Activated naive CD8-positive, alpha-beta T cell treated with anti-CD3 and anti-CD28 coated beads, Interleukin-2, amount 50 U/mL, for 24 hours (primary cell): ENCODE measurements around the gene ELAC2.
"Not testable (repeated sequence)": the region's sequence is repeated elsewhere in the genome, so short reads cannot be mapped to it uniquely, and the experiment has no call there.

Experiments used
- ATAC-seq: fragments of 150-1000 bp; cut with Tn5 transposase; one replicate; pipeline ENCODE4 v1.10.0; 2021
- DNase-seq: peaks from one replicate; pipeline ENCODE4 v3.0.0; 2021
- H3K27ac Mint-ChIP-seq: one replicate; pipeline ENCODE4 v1.8.0; 2021; ENCODE audit warnings: mild to moderate bottlenecking, mixed read lengths
- H3K27me3 Mint-ChIP-seq: one replicate; pipeline ENCODE4 v1.8.0; 2021; ENCODE audit warnings: mixed read lengths
- H3K36me3 Mint-ChIP-seq: one replicate; pipeline ENCODE4 v1.8.0; 2021; ENCODE audit warnings: low read depth, mixed read lengths
- H3K4me1 Mint-ChIP-seq: one replicate; pipeline ENCODE4 v1.8.0; 2021; ENCODE audit warnings: mixed read lengths
- H3K4me3 Mint-ChIP-seq: one replicate; pipeline ENCODE4 v1.8.0; 2021; ENCODE audit warnings: mild to moderate bottlenecking, moderate library complexity, mixed read lengths
- H3K9me3 Mint-ChIP-seq: one replicate; pipeline ENCODE4 v1.8.0; 2021; ENCODE audit warnings: mixed read lengths

ELAC2 gene

GRCh38 chr17:12987120-12987519 is 30.7 kb downstream of the ELAC2 start:
- Mint-ChIP-seq H3K4me3 (no peak overlapping the region), H3K27me3 (no peaks in the 10 kb centered on the region), H3K36me3 (peaks cover 26% of the 10 kb centered on the region), H3K27ac (no peak overlapping the region), H3K9me3 (no peaks in the 10 kb centered on the region), H3K4me1 (peaks cover 4% of the 10 kb centered on the region)
- ATAC-seq (no peak), DNase-seq (no peak)

DNA sequence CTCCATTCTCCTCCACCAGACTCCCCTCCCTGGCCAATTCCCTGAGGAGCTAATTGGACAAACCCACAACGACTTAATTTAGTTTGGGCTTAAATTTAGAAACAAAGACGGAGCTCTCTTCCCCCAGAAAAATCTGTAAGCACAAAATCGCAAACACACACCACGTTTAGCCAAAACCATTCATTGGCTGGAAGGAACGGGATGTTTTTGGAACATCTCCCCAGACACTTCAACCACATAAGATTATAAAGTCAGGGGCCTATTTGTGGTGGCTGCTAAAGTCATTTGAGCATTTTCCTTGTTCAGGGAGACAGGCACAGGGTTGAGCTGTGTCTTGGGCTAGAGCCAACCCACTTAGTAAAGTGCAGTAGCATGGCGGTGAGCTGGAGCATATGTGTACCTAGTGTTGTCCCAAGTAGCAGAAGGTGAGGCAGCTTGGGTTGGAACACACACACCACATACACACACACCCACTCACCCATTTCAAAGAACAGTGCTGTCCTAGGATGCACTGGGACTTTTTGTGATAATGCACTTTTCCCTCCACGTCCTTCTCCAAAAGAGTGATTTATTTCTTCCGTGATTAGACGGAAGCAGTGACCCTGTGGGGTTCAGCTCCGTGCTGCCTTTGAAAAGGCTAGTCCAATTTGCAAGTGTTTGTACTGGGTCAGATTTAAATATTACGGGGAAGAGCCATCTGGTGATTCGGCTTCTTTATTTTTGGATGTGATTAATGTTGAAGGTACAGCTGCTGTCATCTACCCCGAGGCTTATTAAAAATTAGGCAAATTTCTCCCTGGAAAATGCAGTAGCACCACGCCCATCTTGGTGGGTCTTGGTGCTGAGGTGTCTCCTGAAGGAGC is 32.2 kb downstream of the ELAC2 start:
- no peak overlapping the region for H3K4me3 Mint-ChIP-seq
- peaks cover 13% of the 10 kb centered on the region for H3K36me3 Mint-ChIP-seq
- ATAC-seq = no peak
- DNase-seq = no peak
- no peak overlapping the region for H3K27ac Mint-ChIP-seq
- H3K4me1 Mint-ChIP-seq = peaks cover 4% of the 10 kb centered on the region
- H3K27me3 Mint-ChIP-seq = no peaks in the 10 kb centered on the region
- no peaks in the 10 kb centered on the region for H3K9me3 Mint-ChIP-seq

GRCh38 chr17:12983991-12984884 is 33.6 kb downstream of the ELAC2 start:
- H3K27ac Mint-ChIP-seq = no peak overlapping the region
- peaks cover 4% of the 10 kb centered on the region for H3K4me1 Mint-ChIP-seq
- ATAC-seq (no peak), DNase-seq (no peak)
- H3K36me3 Mint-ChIP-seq = peaks cover 1% of the 10 kb centered on the region
- H3K4me3 Mint-ChIP-seq = no peak overlapping the region
- H3K9me3 Mint-ChIP-seq = no peaks in the 10 kb centered on the region
- no peaks in the 10 kb centered on the region for H3K27me3 Mint-ChIP-seq

DNA sequence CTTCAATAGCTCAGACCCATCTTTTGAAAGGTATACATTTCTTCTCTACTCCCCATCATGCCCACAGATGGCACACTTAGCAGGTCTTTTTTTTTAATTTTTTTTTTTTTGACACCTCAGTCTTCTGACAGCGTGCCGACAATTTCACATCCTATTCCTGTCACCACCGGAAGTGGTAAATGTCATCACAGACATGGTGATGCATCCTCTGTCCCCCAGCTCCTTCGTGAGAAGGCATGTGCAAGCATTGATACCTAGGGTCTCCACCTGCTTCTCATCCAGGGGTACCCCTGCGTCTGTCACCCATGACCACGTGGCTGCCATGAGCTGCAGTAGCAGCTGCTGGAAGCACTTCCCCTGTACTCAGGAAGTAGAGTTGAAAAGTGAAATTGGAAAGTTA is 35.6 kb downstream of the ELAC2 start:
- Mint-ChIP-seq H3K4me1 (peaks cover 4% of the 10 kb centered on the region), H3K27ac (no peak overlapping the region), H3K27me3 (peaks cover 3% of the 10 kb centered on the region), H3K36me3 (no peaks in the 10 kb centered on the region), H3K4me3 (no peak overlapping the region), H3K9me3 (no peaks in the 10 kb centered on the region)
- ATAC-seq (no peak), DNase-seq (no peak)

DNA sequence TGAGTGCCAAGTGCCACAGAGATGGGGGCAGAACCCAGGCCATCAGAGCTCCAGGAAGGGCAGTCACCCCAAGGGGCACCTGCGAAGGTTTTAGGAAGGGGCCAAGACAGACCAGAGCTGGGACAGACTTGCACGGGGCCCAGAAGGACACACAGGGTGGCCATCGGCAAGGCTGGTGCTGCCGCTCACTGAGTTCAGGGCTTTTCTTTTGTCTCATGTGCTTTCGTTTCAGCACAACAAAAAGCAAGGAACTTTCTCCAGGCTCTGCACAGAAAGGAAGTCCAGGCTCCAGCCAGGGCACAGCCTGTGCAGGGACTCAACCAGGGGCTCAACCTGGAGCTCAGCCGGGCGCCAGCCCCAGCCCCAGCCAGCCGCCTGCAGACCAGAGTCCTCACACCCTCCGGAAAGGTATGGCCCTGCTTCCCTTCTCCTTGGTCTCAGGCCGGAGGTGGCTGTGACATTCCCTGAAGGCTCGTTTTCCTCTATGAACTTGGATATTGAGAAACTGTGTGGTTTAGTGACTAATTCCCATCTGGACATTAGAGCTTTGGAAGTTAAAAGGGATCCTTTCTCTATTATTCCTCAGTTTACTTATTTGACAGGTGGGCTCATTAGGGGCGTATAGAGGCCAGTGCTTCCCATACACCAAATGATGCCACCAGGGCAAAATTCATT is 37.9 kb downstream of the ELAC2 start:
- Mint-ChIP-seq H3K9me3 (no peaks in the 10 kb centered on the region), H3K36me3 (no peaks in the 10 kb centered on the region), H3K27ac (no peak overlapping the region), H3K4me1 (peaks cover 4% of the 10 kb centered on the region), H3K27me3 (peaks cover 8% of the 10 kb centered on the region), H3K4me3 (no peak overlapping the region)
- ATAC-seq = no peak
- no peak for DNase-seq

DNA sequence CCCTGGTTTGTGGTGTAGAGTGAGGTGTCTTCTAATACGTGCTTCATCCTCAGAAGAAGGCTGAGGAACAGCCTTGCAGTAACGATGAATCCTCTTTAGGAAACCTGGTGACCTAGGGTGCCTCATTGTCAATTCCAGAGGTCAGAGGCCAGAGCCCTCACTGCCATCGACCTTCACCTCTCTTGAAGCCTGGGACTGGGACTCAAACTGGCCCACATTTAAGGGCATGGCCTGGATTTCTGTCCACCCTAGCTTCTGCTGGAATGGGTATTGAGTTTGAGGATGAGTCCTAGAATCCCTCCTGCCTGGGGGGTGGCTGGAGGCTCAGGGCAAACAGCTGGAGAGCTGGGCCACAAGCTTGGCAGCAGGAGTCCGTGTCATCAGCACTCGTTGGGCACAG is 38.6 kb downstream of the ELAC2 start:
- no peak for ATAC-seq
- Mint-ChIP-seq H3K4me1 (peaks cover 4% of the 10 kb centered on the region), H3K27ac (no peak overlapping the region), H3K4me3 (no peak overlapping the region), H3K36me3 (no peaks in the 10 kb centered on the region), H3K27me3 (peaks cover 11% of the 10 kb centered on the region), H3K9me3 (no peaks in the 10 kb centered on the region)
- no peak for DNase-seq

DNA sequence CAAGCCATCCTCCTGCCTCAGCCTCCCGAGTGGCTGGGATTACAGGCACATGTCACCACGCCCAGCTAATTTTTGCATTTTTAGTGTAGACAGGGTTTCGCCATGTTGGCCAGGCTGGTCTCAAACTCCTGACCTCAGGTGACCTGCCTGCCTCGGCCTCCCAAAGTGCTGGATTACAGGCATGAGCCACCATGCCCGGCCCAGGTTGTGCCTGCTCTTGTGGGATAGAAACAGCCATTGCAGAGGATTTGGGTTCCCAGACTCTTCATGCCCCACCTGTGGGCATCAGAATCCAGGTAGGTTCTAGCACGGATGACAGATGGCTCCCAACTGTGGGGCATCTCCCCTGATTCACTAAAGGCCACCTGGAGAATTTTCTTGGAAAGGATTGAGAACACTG is 39.0 kb downstream of the ELAC2 start:
- H3K36me3 Mint-ChIP-seq, DNase-seq, H3K9me3 Mint-ChIP-seq, ATAC-seq, H3K4me1 Mint-ChIP-seq, H3K27ac Mint-ChIP-seq, H3K4me3 Mint-ChIP-seq: not testable (repeated sequence)
- H3K27me3 Mint-ChIP-seq = peaks cover 13% of the 10 kb centered on the region

- no peak for DNase-seq
- no peaks in the 10 kb centered on the region for H3K36me3 Mint-ChIP-seq
- H3K27ac Mint-ChIP-seq = no peak overlapping the region
- peaks cover 19% of the 10 kb centered on the region for H3K27me3 Mint-ChIP-seq
- no peaks in the 10 kb centered on the region for H3K4me1 Mint-ChIP-seq
- no peaks in the 10 kb centered on the region for H3K9me3 Mint-ChIP-seq
- H3K4me3 Mint-ChIP-seq = no peak overlapping the region
- ATAC-seq = no peak
Observed at GRCh38 chr17:12977008-12977751, 40.6 kb downstream of the ELAC2 start.

DNA sequence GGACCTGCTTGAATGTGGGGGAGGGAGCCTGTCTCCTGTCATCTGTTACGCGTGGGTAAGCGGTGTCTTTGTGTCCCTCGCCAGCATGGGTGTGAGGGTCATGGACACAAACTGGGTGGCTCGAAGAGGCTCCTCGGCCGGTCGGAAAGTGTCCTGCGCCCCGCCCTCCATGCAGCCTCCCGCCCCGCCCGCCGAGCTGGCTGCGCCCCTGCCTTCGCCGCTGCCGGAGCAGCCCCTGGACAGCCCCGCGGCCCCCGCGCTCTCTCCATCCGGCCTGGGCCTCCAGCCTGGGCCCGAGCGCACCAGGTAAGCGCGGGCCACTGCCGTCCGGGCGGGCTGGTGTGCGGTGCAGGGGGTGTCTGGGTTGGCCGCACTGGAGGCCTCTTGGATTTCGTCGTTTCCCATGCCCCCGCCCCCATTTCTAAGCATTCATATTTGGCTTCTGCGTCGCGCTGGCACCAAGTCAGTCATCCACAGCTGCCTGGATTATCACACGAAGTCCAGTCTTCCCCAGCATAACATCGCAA is 43.8 kb downstream of the ELAC2 start:
- Mint-ChIP-seq H3K27me3 (peaks cover 27% of the 10 kb centered on the region), H3K36me3 (no peaks in the 10 kb centered on the region), H3K9me3 (no peaks in the 10 kb centered on the region), H3K4me1 (no peaks in the 10 kb centered on the region), H3K27ac (no peak overlapping the region), H3K4me3 (no peak overlapping the region)
- DNase-seq = no peak
- ATAC-seq = no peak

- DNase-seq (no peak), ATAC-seq (no peak)
- no peak overlapping the region for H3K4me3 Mint-ChIP-seq
- no peaks in the 10 kb centered on the region for H3K36me3 Mint-ChIP-seq
- no peaks in the 10 kb centered on the region for H3K4me1 Mint-ChIP-seq
- H3K27ac Mint-ChIP-seq = no peak overlapping the region
- no peaks in the 10 kb centered on the region for H3K9me3 Mint-ChIP-seq
- H3K27me3 Mint-ChIP-seq = peaks cover 30% of the 10 kb centered on the region
Observed at GRCh38 chr17:12973496-12974004, 44.3 kb downstream of the ELAC2 start.

GRCh38 chr17:12967962-12968361 is 49.9 kb downstream of the ELAC2 start:
- H3K9me3 Mint-ChIP-seq = no peaks in the 10 kb centered on the region
- DNase-seq (no peak), ATAC-seq (no peak)
- no peaks in the 10 kb centered on the region for H3K4me1 Mint-ChIP-seq
- H3K4me3 Mint-ChIP-seq = no peak overlapping the region
- no peak overlapping the region for H3K27ac Mint-ChIP-seq
- no peaks in the 10 kb centered on the region for H3K36me3 Mint-ChIP-seq
- peaks cover 13% of the 10 kb centered on the region for H3K27me3 Mint-ChIP-seq

DNA sequence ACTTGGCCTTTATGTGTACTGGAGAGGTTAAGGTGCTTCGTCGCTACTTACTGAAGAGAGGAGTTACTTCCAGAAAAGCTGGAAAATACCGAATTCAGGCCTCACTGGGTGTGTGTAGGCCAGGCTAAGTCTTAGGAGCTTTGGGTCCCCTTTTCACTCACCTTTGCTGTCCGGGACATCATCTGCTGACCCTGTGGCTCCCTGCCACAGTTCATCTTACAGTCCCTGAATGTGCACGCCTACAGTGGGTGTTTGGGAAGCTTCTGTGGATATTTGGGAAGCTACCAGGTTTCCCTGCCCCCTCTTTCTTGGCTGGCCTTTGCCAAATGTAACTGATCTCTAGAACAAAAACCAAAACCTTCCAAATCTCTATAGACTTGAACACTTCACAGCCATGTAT is 51.4 kb downstream of the ELAC2 start:
- no peaks in the 10 kb centered on the region for H3K4me1 Mint-ChIP-seq
- no peaks in the 10 kb centered on the region for H3K36me3 Mint-ChIP-seq
- no peak overlapping the region for H3K4me3 Mint-ChIP-seq
- no peaks in the 10 kb centered on the region for H3K9me3 Mint-ChIP-seq
- DNase-seq (no peak), ATAC-seq (no peak)
- H3K27me3 Mint-ChIP-seq = peaks cover 5% of the 10 kb centered on the region
- H3K27ac Mint-ChIP-seq = no peak overlapping the region

GRCh38 chr17:12965988-12966387 is 51.8 kb downstream of the ELAC2 start:
- Mint-ChIP-seq H3K4me3 (no peak overlapping the region), H3K9me3 (no peaks in the 10 kb centered on the region), H3K36me3 (no peaks in the 10 kb centered on the region), H3K4me1 (no peaks in the 10 kb centered on the region), H3K27me3 (peaks cover 4% of the 10 kb centered on the region), H3K27ac (no peak overlapping the region)
- no peak for ATAC-seq
- no peak for DNase-seq

- Mint-ChIP-seq H3K4me3 (no peak overlapping the region), H3K27me3 (peaks cover 4% of the 10 kb centered on the region), H3K4me1 (no peaks in the 10 kb centered on the region), H3K9me3 (no peaks in the 10 kb centered on the region), H3K27ac (no peak overlapping the region), H3K36me3 (no peaks in the 10 kb centered on the region)
- no peak for DNase-seq
- ATAC-seq = no peak
Observed at GRCh38 chr17:12964840-12965239, 53.0 kb downstream of the ELAC2 start.
